K562 (cell line): ENCODE results near the gene CCDC186. TPM values are rescaled to one million over a fixed set of nuclear protein-coding genes. Genes with fewer than 3 reads are reported as not detected.

Experiments used
- ATAC-seq: fragments of 200-7000 bp; cut with Tn5 transposase; 3 replicates; pipeline ENCODE4 v1.9.1; 2020; ENCODE audit warnings: moderate library complexity
- BruUV-seq: library from RNA; stranded (reverse); fragments of 400-500 nt; replicated peaks from 2 replicates; lab custom pipeline; 2021; lab: Mats Ljungman, UMichigan
- CTCF ChIA-PET: fragments of 300-600 bp; formaldehyde crosslinking; extraction: SDS; loops from one replicate; lab custom pipeline; 2021; ENCODE audit warnings: low intra/inter-chr PET ratio; lab: Yijun Ruan, JAX
- POLR2A ChIA-PET: fragments of 300-600, 350-650 bp; sonication (Branson Sonifier 250); formaldehyde crosslinking; extraction: SDS; loops from one replicate; lab custom pipeline; 2021; ENCODE audit warnings: antibody characterized with exemption, inconsistent platforms; lab: Yijun Ruan, JAX
- DNase-seq, 4 experiments: peaks; one replicate each; pipeline versions ENCODE4 v3.0.0 to v3.0.0-alpha.2; 2011 to 2018; ENCODE audit warnings: low spot score in 3 of 4, mixed read lengths in 3 of 4; ENCODE audit errors: extremely low read depth in 1 of 4
- FAIRE-seq: peaks from 2 replicates; lab custom pipeline; 2011; peaks lifted over from hg19 to GRCh38; lab: Jason Lieb, UNC
- H2AFZ ChIP-seq: 2 replicates; pipeline ENCODE4 v1.6.0; 2011; ENCODE audit warnings: low read depth, low read length, control low read depth, inconsistent platforms
- H3K27ac ChIP-seq: fragments of 200-600 bp; 3 replicates; pipeline ENCODE4 v1.8.0; 2011; ENCODE audit warnings: low read depth, mild to moderate bottlenecking, control low read depth, inconsistent platforms, low read length, moderate library complexity, mixed read lengths; ENCODE audit errors: extremely low read depth
- H3K27me3 ChIP-seq, 2 experiments: fragments of 300-600 bp in 1 of 2; 2 replicates in 1 of 2; 3 replicates in 1 of 2; pipeline versions ENCODE4 v1.6.0 to v1.8.0; 2011; ENCODE audit warnings: inconsistent platforms in 2 of 2, low read length in 2 of 2, mild to moderate bottlenecking in 1 of 2, mixed read lengths in 1 of 2, moderate library complexity in 1 of 2; ENCODE audit not compliant: control insufficient read depth in 2 of 2, insufficient read depth in 2 of 2
- H3K36me3 ChIP-seq: fragments of 300-600 bp; 3 replicates; pipeline ENCODE4 v1.8.0; 2011; ENCODE audit warnings: mild to moderate bottlenecking, low read length, inconsistent platforms; ENCODE audit not compliant: control insufficient read depth, insufficient read depth
- H3K4me1 ChIP-seq, 2 experiments: fragments of 200-600 bp in 1 of 2; replicated peaks in 1 of 2; 2 replicates in 1 of 2; 3 replicates in 1 of 2; pipeline versions ENCODE4 v1.5.1 to v1.8.0; 2011; ENCODE audit warnings: inconsistent platforms in 2 of 2, low read length in 2 of 2, mild to moderate bottlenecking in 1 of 2, mixed read lengths in 1 of 2, moderate library complexity in 1 of 2; ENCODE audit not compliant: control insufficient read depth in 2 of 2, insufficient read depth in 2 of 2
- H3K4me2 ChIP-seq: 2 replicates; pipeline ENCODE4 v1.6.1; 2011; ENCODE audit warnings: low read length, control low read depth, inconsistent platforms, mixed read lengths; ENCODE audit not compliant: insufficient read depth
- H3K4me3 ChIP-seq: fragments of 200-600 bp; sonication (generic), shearing (Covaris generic); 2 replicates; pipeline ENCODE4 v1.5.1; 2016; ENCODE audit warnings: control low read depth, inconsistent platforms
- H3K79me2 ChIP-seq: fragments of 200-600 bp; 3 replicates; pipeline ENCODE4 v1.8.0; 2011; ENCODE audit warnings: low read length, inconsistent platforms; ENCODE audit not compliant: control insufficient read depth, insufficient read depth
- H3K9ac ChIP-seq, 2 experiments: 2 replicates each; pipeline versions ENCODE4 v1.6.0 to v1.6.1; 2011; ENCODE audit warnings: low read depth in 2 of 2, low read length in 2 of 2, control low read depth in 1 of 2, inconsistent platforms in 1 of 2, mild to moderate bottlenecking in 1 of 2, mixed read lengths in 1 of 2; ENCODE audit not compliant: insufficient read depth in 1 of 2
- H3K9me1 ChIP-seq: one replicate; pipeline ENCODE4 v1.6.0; 2011; ENCODE audit warnings: inconsistent platforms, mild to moderate bottlenecking, low read length, moderate library complexity; ENCODE audit not compliant: control insufficient read depth, insufficient read depth
- H3K9me3 ChIP-seq: replicated peaks from 2 replicates; pipeline ENCODE4 v1.5.1; 2011; ENCODE audit warnings: low read depth, low read length, inconsistent platforms; ENCODE audit not compliant: control insufficient read depth, insufficient read depth
- H4K20me1 ChIP-seq: replicated peaks from 2 replicates; pipeline ENCODE4 v1.6.1; 2011; ENCODE audit warnings: low read length, inconsistent platforms, mixed read lengths; ENCODE audit not compliant: control insufficient read depth, insufficient read depth
- EP400 ChIP-seq: fragments of 450-650 bp; IDR thresholded peaks from 2 replicates; pipeline ENCODE4 v1.6.1; 2017; ENCODE audit warnings: antibody characterized with exemption, mild to moderate bottlenecking, moderate library complexity
- FOXA1 ChIP-seq: fragments of 450-650 bp; IDR thresholded peaks from 2 replicates; pipeline ENCODE4 v1.6.1; 2016; ENCODE audit warnings: mild to moderate bottlenecking, borderline replicate concordance
- FOXP1 ChIP-seq: sonication (generic); formaldehyde crosslinking; IDR thresholded peaks from 2 replicates; pipeline ENCODE4 v1.8.0; 2022; ENCODE audit warnings: mild to moderate bottlenecking, missing genetic modification reagents
- TBL1XR1 ChIP-seq, 2 experiments: IDR thresholded peaks; 2 replicates each; pipeline ENCODE4 v1.6.1; 2012; ENCODE audit warnings: improper control_type of control experiment in 2 of 2, low read length in 2 of 2, mild to moderate bottlenecking in 1 of 2
- TCF7 ChIP-seq: sonication (generic); IDR thresholded peaks from 2 replicates; pipeline ENCODE4 v1.6.1; 2016; ENCODE audit warnings: antibody characterized with exemption, borderline replicate concordance
- ZBTB8A ChIP-seq: fragments of 450-650 bp; IDR thresholded peaks from 2 replicates; pipeline ENCODE4 v1.6.1; 2018; ENCODE audit warnings: mild to moderate bottlenecking, moderate library complexity; ENCODE audit not compliant: partially characterized antibody
- ZNF23 ChIP-seq: fragments of 250-450 bp; sonication (Bioruptor Pico); IDR thresholded peaks from 2 replicates; pipeline ENCODE4 v1.4.0; 2020; ENCODE audit warnings: mild to moderate bottlenecking
- ZNF75A ChIP-seq: fragments of 450-650 bp; formaldehyde crosslinking; IDR thresholded peaks from 2 replicates; pipeline ENCODE4 v1.4.0; 2020; ENCODE audit warnings: mild to moderate bottlenecking
- WGBS: fragments of 100-300 bp; shearing (Covaris generic); methylation state at CpG from one replicate; pipeline ENCODE4 v1.1.6; 2016; ENCODE audit warnings: low coverage, mixed read lengths; ENCODE audit not compliant: insufficient coverage; ENCODE audit errors: missing lambda C conversion rate; 5-methylcytosine and 5-hydroxymethylcytosine counted together
- in situ Hi-C: fragments of 300-500 bp; cut with MboI; formaldehyde crosslinking; loops from 4 replicates; pipeline ENCODE4 v1.15.0; 2018; ENCODE audit warnings: inconsistent platforms, mixed read lengths
- intact Hi-C: fragments of 100-400 bp; cut with micrococcal nuclease; formaldehyde crosslinking; loops from 2 replicates; pipeline ENCODE4 v1.14.2; 2022
- polyA plus RNA-seq, 8 experiments: library from polyadenylated mRNA; depleted of rRNA in 4 of 8; stranded (reverse) in 5 of 8; unstranded in 3 of 8; fragments of >200 nt; fragmentation: Nextera tagmentation in 2 of 8; fragmentation: Illumina TruSeq in 1 of 8; extraction: Ambion mirVana in 2 of 8; extraction: Trizol in 1 of 8; gene quantifications; 2 replicates each; pipeline versions ENCODE4 v1.2.1 to v1.2.3, GENCODE V29; 2011 to 2014; ENCODE audit warnings: inconsistent platforms in 1 of 8, missing spikeins in 1 of 8
- total RNA-seq, 7 experiments: library from RNA; depleted of rRNA in 6 of 7; stranded (reverse); fragments of >200 nt in 6 of 7; fragmentation: Illumina TruSeq in 2 of 7; extraction: Trizol in 2 of 7; gene quantifications; 2 replicates each; pipeline versions ENCODE4 v1.2.1 to v1.2.3, GENCODE V29; 2011 to 2021; ENCODE audit warnings: low replicate concordance in 1 of 7
- TF ChIP-seq, protein P1 (sequence below): fragments of 200-800 bp; sonication (Bioruptor generic); IDR thresholded peaks from 2 replicates; pipeline ENCODE4 v1.6.1; 2017; ENCODE audit warnings: missing genetic modification characterization, missing compliant biosample characterization
- TF ChIP-seq, protein P2 (sequence below), 2 experiments: IDR thresholded peaks in 1 of 2; conservative IDR thresholded peaks in 1 of 2; 2 replicates each; pipeline ENCODE4 v1.6.1; 2016; ENCODE audit warnings: low read depth in 2 of 2, mild to moderate bottlenecking in 1 of 2, missing compliant biosample characterization in 1 of 2, missing genetic modification characterization in 1 of 2, moderate library complexity in 1 of 2
- TF ChIP-seq, protein P3 (sequence below): fragments of 450-650 bp; formaldehyde crosslinking; IDR thresholded peaks from 2 replicates; pipeline ENCODE4 v1.4.0; 2022; ENCODE audit warnings: mild to moderate bottlenecking, moderate library complexity

CCDC186 gene
- total and polyA plus RNA-seq, 9 of the 15 experiments (the other 6 are each of a cell fraction or from before 2014, with no cell fraction given): 2.0 to 7.5 (median 4.7) TPM

DNA sequence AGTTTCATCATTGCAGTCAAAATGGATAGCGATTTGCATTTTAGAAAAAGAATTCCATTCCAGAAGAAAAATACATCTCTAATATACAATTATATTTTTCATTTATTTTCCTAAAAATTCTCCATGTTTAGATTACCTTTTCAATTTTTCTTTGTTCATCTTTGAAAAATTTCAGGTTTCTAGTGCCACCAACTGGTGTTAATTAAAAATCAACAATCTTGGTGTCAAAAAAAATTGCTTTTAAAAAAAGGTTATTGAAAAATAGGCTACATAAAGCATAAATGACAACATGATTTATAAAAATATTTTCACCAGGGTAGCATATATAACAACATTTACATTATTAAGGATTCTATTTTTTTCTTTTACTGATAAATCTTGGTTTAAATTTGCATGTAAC, 53.0 kb downstream of the CCDC186 start:
- H3K4me1 ChIP-seq: no peaks in the 10 kb centered on the region
- POLR2A ChIA-PET: no interaction called here
- FAIRE-seq: no peak

DNA sequence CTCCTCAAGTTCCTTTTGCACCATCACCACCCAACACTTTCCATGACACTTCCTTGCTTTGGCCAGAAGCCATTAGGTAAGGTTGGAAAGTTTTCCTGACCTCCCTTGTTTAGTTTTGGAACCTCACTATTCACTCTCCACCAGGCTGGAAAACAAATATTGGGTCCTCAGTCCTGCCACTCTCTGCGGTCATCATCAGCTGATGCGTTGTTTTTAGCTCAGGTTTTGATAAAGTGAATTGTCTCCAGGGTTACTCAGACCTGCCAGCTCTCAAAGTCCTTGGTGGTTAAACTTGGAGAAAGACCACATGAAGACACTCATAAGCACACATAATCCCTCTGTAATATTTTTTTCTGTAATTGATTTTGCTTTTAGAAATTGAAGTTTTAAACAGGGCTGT, 55.5 kb downstream of the CCDC186 start:
- Histone ChIP-seq H3K9me1 (no peaks in the 10 kb centered on the region), H3K27ac (no peak overlapping the region), H2AFZ (no peak overlapping the region), H3K4me1 (no peaks in the 10 kb centered on the region), H3K9ac (no peak overlapping the region), H3K79me2 (no peaks in the 10 kb centered on the region), H3K4me3 (no peak overlapping the region), H3K36me3 (no peaks in the 10 kb centered on the region), H4K20me1 (no peaks in the 10 kb centered on the region), H3K4me2 (no peak overlapping the region), H3K27me3 (peaks cover 0 to 5% of the 10 kb centered on the region in 2 experiments; a peak in 3 of 5 replicates), H3K9me3 (no peaks in the 10 kb centered on the region)
- intact Hi-C loops (no loop called here), in situ Hi-C loops (no loop called here)
- ATAC-seq (no peak), DNase-seq (no peak), FAIRE-seq (no peak)
- WGBS: 47% methylated on average over 2 of the region's 2 CpGs
- ChIA-PET POLR2A (no interaction called here), CTCF (no interaction called here)
- BruUV-seq: no TSS peak
- TF ChIP-seq, protein P1, sequence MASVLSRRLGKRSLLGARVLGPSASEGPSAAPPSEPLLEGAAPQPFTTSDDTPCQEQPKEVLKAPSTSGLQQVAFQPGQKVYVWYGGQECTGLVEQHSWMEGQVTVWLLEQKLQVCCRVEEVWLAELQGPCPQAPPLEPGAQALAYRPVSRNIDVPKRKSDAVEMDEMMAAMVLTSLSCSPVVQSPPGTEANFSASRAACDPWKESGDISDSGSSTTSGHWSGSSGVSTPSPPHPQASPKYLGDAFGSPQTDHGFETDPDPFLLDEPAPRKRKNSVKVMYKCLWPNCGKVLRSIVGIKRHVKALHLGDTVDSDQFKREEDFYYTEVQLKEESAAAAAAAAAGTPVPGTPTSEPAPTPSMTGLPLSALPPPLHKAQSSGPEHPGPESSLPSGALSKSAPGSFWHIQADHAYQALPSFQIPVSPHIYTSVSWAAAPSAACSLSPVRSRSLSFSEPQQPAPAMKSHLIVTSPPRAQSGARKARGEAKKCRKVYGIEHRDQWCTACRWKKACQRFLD (CRISPR knock-in tag): no peak
- TF ChIP-seq ZBTB8A: no peak
- no peak for TF ChIP-seq TBL1XR1 (IDR thresholded peaks at IDR 0.05; ENCODE audit: low read length in 2 of 2)
- TF ChIP-seq, protein P2, sequence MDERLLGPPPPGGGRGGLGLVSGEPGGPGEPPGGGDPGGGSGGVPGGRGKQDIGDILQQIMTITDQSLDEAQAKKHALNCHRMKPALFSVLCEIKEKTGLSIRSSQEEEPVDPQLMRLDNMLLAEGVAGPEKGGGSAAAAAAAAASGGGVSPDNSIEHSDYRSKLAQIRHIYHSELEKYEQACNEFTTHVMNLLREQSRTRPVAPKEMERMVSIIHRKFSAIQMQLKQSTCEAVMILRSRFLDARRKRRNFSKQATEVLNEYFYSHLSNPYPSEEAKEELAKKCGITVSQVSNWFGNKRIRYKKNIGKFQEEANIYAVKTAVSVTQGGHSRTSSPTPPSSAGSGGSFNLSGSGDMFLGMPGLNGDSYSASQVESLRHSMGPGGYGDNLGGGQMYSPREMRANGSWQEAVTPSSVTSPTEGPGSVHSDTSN (CRISPR knock-in tag; IDR thresholded peaks at IDR 0.05; ENCODE audit: low read depth): no peak
- TF ChIP-seq, protein P2 (tag; conservative IDR thresholded peaks at IDR 0.05; ENCODE audit: low read depth): no peak
- TF ChIP-seq, protein P3, sequence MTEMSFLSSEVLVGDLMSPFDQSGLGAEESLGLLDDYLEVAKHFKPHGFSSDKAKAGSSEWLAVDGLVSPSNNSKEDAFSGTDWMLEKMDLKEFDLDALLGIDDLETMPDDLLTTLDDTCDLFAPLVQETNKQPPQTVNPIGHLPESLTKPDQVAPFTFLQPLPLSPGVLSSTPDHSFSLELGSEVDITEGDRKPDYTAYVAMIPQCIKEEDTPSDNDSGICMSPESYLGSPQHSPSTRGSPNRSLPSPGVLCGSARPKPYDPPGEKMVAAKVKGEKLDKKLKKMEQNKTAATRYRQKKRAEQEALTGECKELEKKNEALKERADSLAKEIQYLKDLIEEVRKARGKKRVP: no peak
- no peak for TF ChIP-seq FOXP1 (CRISPR knock-in tag)
- no peak for TF ChIP-seq EP400
- no peak for TF ChIP-seq FOXA1
- TF ChIP-seq ZNF75A (CRISPR knock-in tag): no peak
- no peak for TF ChIP-seq ZNF23 (CRISPR knock-in tag)

More for the DNA sequence above, 53.0 kb downstream of the CCDC186 start:
- CTCF ChIA-PET: no interaction called here
- Histone ChIP-seq H3K27me3 (peaks cover 0 to 5% of the 10 kb centered on the region in 2 experiments; a peak in 1 of 5 replicates), H3K79me2 (no peaks in the 10 kb centered on the region), H3K27ac (no peak overlapping the region), H3K4me2 (no peak overlapping the region), H3K9me1 (no peaks in the 10 kb centered on the region)
- BruUV-seq: no TSS peak
- no peak for DNase-seq
- intact Hi-C loops: no loop called here
- in situ Hi-C loops: no loop called here
- no peak for TF ChIP-seq TCF7
- TF ChIP-seq, all 486 proteins: peak for 0
- Histone ChIP-seq H3K9ac (no peak overlapping the region), H3K4me3 (no peak overlapping the region), H3K36me3 (peaks cover 7% of the 10 kb centered on the region; the same call in 1 of the 3 replicates), H3K9me3 (no peaks in the 10 kb centered on the region), H4K20me1 (no peaks in the 10 kb centered on the region), H2AFZ (no peak overlapping the region)
- ATAC-seq: no peak
- 50% methylated on average over 1 of the region's 1 CpG for WGBS
